Breast epithelium (tissue), 4 donors: ENCODE results near the gene CDK16. TPM values are rescaled to one million over a fixed set of nuclear protein-coding genes. Genes with fewer than 3 reads are reported as not detected.

ENCODE experiments used
- DNase-seq, 2 donors: peaks; one replicate each; pipeline ENCODE4 v3.0.0-alpha.2; 2019; ENCODE audit warnings: low spot score in 2 of 2
- H3K27ac ChIP-seq, 2 donors: fragments of 200-600 bp; sonication (generic) in 1 of 2; one replicate each; pipeline ENCODE4 v1.5.1; 2016 to 2019; ENCODE audit warnings: mild to moderate bottlenecking in 1 of 2
- H3K27me3 ChIP-seq, 2 donors: fragments of 200-600 bp; sonication (generic) in 1 of 2; one replicate each; pipeline versions ENCODE4 v1.5.1 to v1.6.0; 2017 to 2019; ENCODE audit warnings: control low read depth in 1 of 2, mild to moderate bottlenecking in 1 of 2
- H3K36me3 ChIP-seq: fragments of 200-600 bp; one replicate; pipeline ENCODE4 v1.5.1; 2019
- H3K4me1 ChIP-seq, 2 donors: fragments of 200-600 bp; sonication (generic); one replicate each; pipeline ENCODE4 v1.5.1; 2016 to 2019; ENCODE audit warnings: control low read depth in 1 of 2
- H3K4me3 ChIP-seq, 3 donors: fragments of 200-600 bp; sonication (generic); 1 replicate in 2 of 3; 2 replicates in 1 of 3; pipeline ENCODE4 v1.5.1; 2016 to 2019; ENCODE audit warnings: mild to moderate bottlenecking in 3 of 3, moderate library complexity in 2 of 3
- H3K9me3 ChIP-seq, 2 donors: fragments of 200-600 bp; sonication (generic) in 1 of 2; one replicate each; pipeline ENCODE4 v1.5.1; 2016 to 2019; ENCODE audit warnings: control low read depth in 1 of 2
- CTCF ChIP-seq, 3 donors: fragments of 450-650 bp; IDR thresholded peaks; one replicate each; pipeline ENCODE4 v1.5.1; 2016 to 2017; ENCODE audit warnings: antibody characterized with exemption in 3 of 3, mild to moderate bottlenecking in 3 of 3, moderate library complexity in 3 of 3
- POLR2A ChIP-seq: fragments of 450-650 bp; IDR thresholded peaks from one replicate; pipeline ENCODE4 v1.6.1; 2016; ENCODE audit warnings: antibody characterized with exemption, mild to moderate bottlenecking, moderate library complexity
- POLR2AphosphoS5 ChIP-seq, 3 donors: sonication (generic); formaldehyde crosslinking; IDR thresholded peaks; one replicate each; pipeline ENCODE4 v1.6.1; 2017; ENCODE audit warnings: antibody characterized with exemption in 3 of 3
- intact Hi-C: fragments of 100-400 bp; cut with DNase I; formaldehyde crosslinking; loops from one replicate; pipeline ENCODE4 v1.15.1; 2023; ENCODE audit warnings: low total_unique reads
- total RNA-seq, 3 donors: library from RNA; depleted of rRNA; stranded (reverse); fragments of >200 nt; gene quantifications; one replicate each; pipeline ENCODE4 v1.1.0, GENCODE V29; 2016

CDK16 gene
- 10 to 100 TPM; 65.9 to 80.2 (median 73.1) TPM for total RNA-seq

GRCh38 chrX:47218280-47218919 lies at the start of gene CDK16:
TSS of gene CDK16 (plus strand) at chrX:47218681. CDS start at chrX:47223558, 4,877 bp downstream.
- Histone ChIP-seq H3K27ac (peak within 1 kb of the TSS; percentile 94 to 97), H3K9me3 (no peaks in the 10 kb centered on the region), H3K4me3 (peak within 1 kb of the TSS; percentile 76 to 96 (median 85)), H3K4me1 (peaks cover 6 to 9% of the 10 kb centered on the region in 2 donors), H3K36me3 (no peaks in the 10 kb centered on the region), H3K27me3 (peaks cover 0 to 7% of the 10 kb centered on the region in 2 donors)
- DNase-seq = peak; percentile 52 to 78
- intact Hi-C loops = no loop called here
- TF ChIP-seq CTCF (IDR thresholded peaks at IDR 0.05) = peak in 1 of 3 donors; percentile 30
- TF ChIP-seq POLR2AphosphoS5 (IDR thresholded peaks at IDR 0.05) = peak; percentile 59 to 89 (median 71)
- peak; percentile 70 for TF ChIP-seq POLR2A

- H3K36me3 ChIP-seq = no peaks in the 10 kb centered on the region
- intact Hi-C loops = no loop called here
- DNase-seq = no peak
- H3K9me3 ChIP-seq = peaks cover 2 to 10% of the 10 kb centered on the region in 2 donors
- peaks cover 0 to 54% of the 10 kb centered on the region in 2 donors for H3K27me3 ChIP-seq
- H3K4me3 ChIP-seq = no peak overlapping the region
- H3K4me1 ChIP-seq = no peaks in the 10 kb centered on the region
- no peak for TF ChIP-seq POLR2A
- no peak overlapping the region for H3K27ac ChIP-seq
These were observed 49.2 kb upstream of the CDK16 start for GRCh38 chrX:47169273-47169672.

GRCh38 chrX:47169726-47170515 lies 48.6 kb upstream of the CDK16 start:
- Histone ChIP-seq H3K9me3 (peaks cover 0 to 3% of the 10 kb centered on the region in 2 donors), H3K4me1 (no peaks in the 10 kb centered on the region), H3K36me3 (no peaks in the 10 kb centered on the region), H3K27ac (no peak overlapping the region), H3K27me3 (peaks cover 0 to 60% of the 10 kb centered on the region in 2 donors), H3K4me3 (no peak overlapping the region)
- intact Hi-C loops = no loop called here
- TF ChIP-seq POLR2AphosphoS5 (IDR thresholded peaks at IDR 0.05) (no peak), CTCF (IDR thresholded peaks at IDR 0.05) (no peak), POLR2A (no peak)
- DNase-seq = no peak

GRCh38 chrX:47170861-47171692 lies 47.4 kb upstream of the CDK16 start:
- Histone ChIP-seq H3K36me3 (no peaks in the 10 kb centered on the region), H3K4me3 (no peak overlapping the region), H3K27ac (no peak overlapping the region), H3K9me3 (no peaks in the 10 kb centered on the region), H3K27me3 (peaks cover 0 to 72% of the 10 kb centered on the region in 2 donors), H3K4me1 (no peaks in the 10 kb centered on the region)
- no peak for DNase-seq
- TF ChIP-seq POLR2AphosphoS5 (IDR thresholded peaks at IDR 0.05) = no peak
- TF ChIP-seq CTCF (IDR thresholded peaks at IDR 0.05) = no peak
- TF ChIP-seq POLR2A = no peak
- intact Hi-C loops = no loop called here

- TF ChIP-seq POLR2AphosphoS5 (IDR thresholded peaks at IDR 0.05) = no peak
- no peak for TF ChIP-seq POLR2A
- no peak for TF ChIP-seq CTCF (IDR thresholded peaks at IDR 0.05)
- no peaks in the 10 kb centered on the region for H3K9me3 ChIP-seq
- no peaks in the 10 kb centered on the region for H3K36me3 ChIP-seq
- no peaks in the 10 kb centered on the region for H3K4me1 ChIP-seq
- H3K27me3 ChIP-seq = peaks cover 0 to 81% of the 10 kb centered on the region in 2 donors
- DNase-seq = no peak
- intact Hi-C loops = no loop called here
- no peak overlapping the region for H3K4me3 ChIP-seq
- H3K27ac ChIP-seq = no peak overlapping the region
These were observed 46.5 kb upstream of the CDK16 start for GRCh38 chrX:47171996-47172395.
